ENCODE measurements around the gene NAXE.
"Not testable (repeated sequence)": the region's sequence is repeated elsewhere in the genome, so short reads cannot be mapped to it uniquely, and the experiment has no call there.

The NAXE gene

GRCh38 chr1:156594190-156594589 lies 2.6 kb downstream of the NAXE start:
- DNase-seq = no peak

GRCh38 chr1:156595016-156595415 lies 3.4 kb downstream of the NAXE start:
- no peak for DNase-seq

GRCh38 chr1:156596426-156596825 lies 4.8 kb downstream of the NAXE start:
- no peak for DNase-seq

- DNase-seq = no peak
These were observed 6.5 kb downstream of the NAXE start for GRCh38 chr1:156598125-156598524.

- no peak for DNase-seq
These were observed 7.3 kb downstream of the NAXE start for GRCh38 chr1:156598731-156599432.

GRCh38 chr1:156599811-156600210 lies 8.2 kb downstream of the NAXE start:
- DNase-seq = peak; percentile 76 to 89

- DNase-seq = no peak
These were observed 9.2 kb downstream of the NAXE start for GRCh38 chr1:156600733-156601121.

GRCh38 chr1:156601122-156601830 lies 9.7 kb downstream of the NAXE start, which contains the start of gene GPATCH4:
GPATCH4 (minus strand) TSS chr1:156601479.
- DNase-seq = peak; percentile 81 to 83

GRCh38 chr1:156601892-156602291 lies 10.3 kb downstream of the NAXE start:
- no peak for DNase-seq

- DNase-seq = peak; percentile 37 to 56
These were observed 11.0 kb downstream of the NAXE start for GRCh38 chr1:156602557-156602993.

GRCh38 chr1:156607344-156607743 lies 15.8 kb downstream of the NAXE start:
- DNase-seq = not testable (repeated sequence)

GRCh38 chr1:156608036-156608674 lies 16.6 kb downstream of the NAXE start:
- DNase-seq = peak; percentile 94 to 95

GRCh38 chr1:156608981-156609380 lies 17.4 kb downstream of the NAXE start:
- DNase-seq = peak; percentile 41 to 58

- DNase-seq = not testable (repeated sequence)
These were observed 18.5 kb downstream of the NAXE start for GRCh38 chr1:156610072-156610471.

GRCh38 chr1:156612666-156613065 lies 21.1 kb downstream of the NAXE start:
- no peak for DNase-seq

GRCh38 chr1:156615946-156616345 lies 24.4 kb downstream of the NAXE start:
- no peak for DNase-seq

- DNase-seq = no peak
These were observed 24.9 kb downstream of the NAXE start for GRCh38 chr1:156616463-156616862.

GRCh38 chr1:156618853-156619581 lies 27.4 kb downstream of the NAXE start, which contains the start of gene HAPLN2:
HAPLN2 (plus strand) TSS chr1:156619415; CDS start chr1:156623491, 4,076 bp downstream.
- peak; percentile 45 to 55 for DNase-seq

- DNase-seq = no peak
These were observed 28.0 kb downstream of the NAXE start for GRCh38 chr1:156619582-156619955.

GRCh38 chr1:156622581-156623297 lies 31.2 kb downstream of the NAXE start:
- no peak for DNase-seq

GRCh38 chr1:156623946-156624813 lies 32.6 kb downstream of the NAXE start:
- DNase-seq = peak; percentile 45 to 49

Data from Kasumi-1 (cell line).